HG03469 (cell line): ENCODE data around the gene CDADC1.
"Not testable (repeated sequence)": the region's sequence is repeated elsewhere in the genome, so short reads cannot be mapped to it uniquely, and the experiment has no call there.

Source experiments
- ATAC-seq: cut with Tn5 transposase; IDR thresholded peaks from one replicate; pipeline ENCODE4 v1.9.1; 2021; ENCODE audit warnings: mild to moderate bottlenecking, moderate library complexity, moderate number of reproducible peaks; ENCODE audit not compliant: unreplicated experiment

Gene CDADC1

GRCh38 chr13:49292742-49293486 is 45.2 kb downstream of the CDADC1 start:
- ATAC-seq: no peak

DNA sequence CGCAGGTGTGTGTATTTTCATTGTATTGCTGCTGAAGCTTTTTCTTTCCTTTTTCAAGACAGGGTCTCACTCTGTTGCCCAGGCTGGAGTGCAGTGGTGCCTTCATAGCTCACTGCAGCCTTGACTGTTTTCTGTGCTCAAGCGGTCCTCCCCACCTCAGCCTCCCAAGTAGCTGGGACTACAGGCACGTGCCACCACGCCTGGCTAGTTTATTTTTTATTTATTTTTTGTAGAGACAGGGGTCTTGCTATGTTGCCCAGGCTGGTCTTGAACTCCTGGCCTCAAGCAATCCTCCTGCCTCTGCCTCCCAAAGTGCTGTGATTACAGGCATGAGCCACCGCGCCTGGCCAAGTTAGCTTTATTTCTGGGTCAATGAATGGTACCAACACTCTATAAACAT is 47.0 kb downstream of the CDADC1 start:
- not testable (repeated sequence) for ATAC-seq

DNA sequence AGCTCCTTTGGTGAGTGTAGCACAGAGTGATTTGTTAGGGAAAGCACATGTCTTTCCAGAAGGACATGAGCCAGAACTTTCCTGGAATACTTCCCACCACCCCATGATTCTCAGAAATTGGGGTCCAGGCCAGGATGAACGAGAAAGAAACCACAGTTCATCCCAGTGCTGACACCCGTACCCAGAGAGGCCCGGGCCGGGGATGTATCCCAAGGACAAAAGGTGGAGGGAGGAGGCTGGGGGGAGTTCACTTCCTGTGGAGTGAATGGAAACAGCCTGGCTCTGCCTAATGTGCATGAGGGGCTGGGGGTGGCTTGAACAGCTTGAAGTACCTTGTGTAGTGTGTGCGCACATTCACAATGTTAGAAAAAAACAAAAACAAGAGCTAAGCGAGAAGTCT is 47.5 kb downstream of the CDADC1 start:
- ATAC-seq: no peak

GRCh38 chr13:49296659-49297058 is 48.9 kb downstream of the CDADC1 start:
- no peak for ATAC-seq

DNA sequence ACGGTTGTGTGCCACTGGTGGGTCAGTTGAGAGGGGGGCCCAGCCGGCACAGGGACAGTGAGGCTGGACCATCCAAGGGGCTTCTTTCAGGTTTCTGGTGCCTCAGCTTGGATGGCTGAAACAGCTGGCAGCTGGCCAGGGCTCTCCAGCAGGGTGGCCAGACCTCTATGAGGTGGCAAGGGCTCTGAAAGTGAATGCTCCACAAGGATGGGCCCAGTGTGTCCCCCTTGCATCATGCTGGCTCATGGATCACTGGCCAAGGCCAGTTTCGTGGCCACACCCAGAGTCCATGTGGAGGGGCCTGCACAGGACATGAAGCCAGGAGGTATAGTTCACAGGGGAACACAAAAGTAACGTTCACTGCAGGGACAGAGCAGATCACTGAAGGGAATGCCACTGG is 49.6 kb downstream of the CDADC1 start:
- no peak for ATAC-seq

DNA sequence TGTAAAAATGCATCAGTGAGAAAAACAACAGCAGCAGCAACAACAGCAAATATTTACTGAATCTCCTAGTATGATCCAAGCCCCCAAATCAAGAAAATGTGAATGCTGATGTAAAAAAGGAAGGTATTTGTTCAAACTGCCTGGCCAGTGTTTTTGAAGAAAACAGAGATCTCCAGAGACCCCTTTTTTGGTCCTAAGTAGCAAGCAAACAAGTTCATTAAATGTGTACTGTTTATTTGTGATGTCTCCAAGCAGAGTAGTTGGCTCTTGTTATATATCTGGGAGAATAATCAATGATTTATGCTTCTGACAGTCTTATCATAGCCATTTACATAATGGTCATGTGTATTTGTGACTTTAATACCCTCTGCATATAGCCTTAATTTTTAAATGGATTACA is 50.7 kb downstream of the CDADC1 start:
- ATAC-seq: no peak

DNA sequence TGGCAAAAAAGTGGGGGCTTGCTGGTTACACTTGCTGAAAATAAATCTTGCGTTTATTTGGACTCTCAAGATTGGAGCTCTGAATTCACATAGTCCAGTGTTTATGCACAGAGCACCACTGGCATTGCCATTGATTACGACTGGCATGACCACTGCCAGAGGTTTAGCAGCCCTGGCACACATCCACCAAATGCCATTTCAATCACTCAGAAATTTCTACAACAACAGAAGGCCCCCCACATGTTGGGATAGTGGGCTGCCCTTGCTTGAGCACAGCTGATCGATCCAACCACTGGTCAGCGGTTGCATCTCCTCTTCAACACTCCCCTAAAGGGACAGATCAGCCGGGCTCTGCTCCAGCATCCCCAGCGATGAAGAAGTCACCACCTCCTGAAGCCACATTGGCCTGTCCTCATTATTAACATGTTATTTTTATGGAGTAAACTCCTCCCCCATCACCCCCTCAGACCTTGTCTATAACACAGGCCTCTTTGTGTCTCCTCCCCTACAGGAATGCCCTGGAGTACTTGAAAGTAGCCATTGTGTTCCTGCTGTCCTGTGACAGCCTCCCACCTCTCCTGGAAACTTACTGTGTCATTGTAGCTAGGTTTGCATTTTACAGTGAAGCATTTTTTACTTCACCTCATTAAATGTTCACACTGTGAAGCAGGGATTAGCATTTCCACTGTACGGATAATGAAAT is 51.3 kb downstream of the CDADC1 start:
- no peak for ATAC-seq

DNA sequence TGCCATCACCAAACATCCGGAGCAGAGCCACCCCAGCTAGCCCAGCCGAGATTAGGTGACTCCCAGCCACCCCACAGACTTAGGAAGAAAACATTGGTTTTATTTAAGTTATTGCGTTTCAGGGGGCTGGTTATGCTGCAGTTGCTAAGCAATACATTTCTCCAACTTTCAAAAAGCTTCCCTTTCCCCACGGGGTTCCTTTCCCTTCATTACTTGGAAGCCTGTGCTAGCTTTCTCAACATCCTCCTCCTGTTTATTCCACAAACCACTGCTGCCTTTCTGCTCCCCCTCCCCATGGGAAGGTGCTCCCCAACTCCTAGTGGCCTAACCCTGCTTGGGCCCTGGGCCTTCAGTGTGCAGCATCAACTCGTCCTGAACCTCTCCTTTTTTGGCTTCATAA is 52.6 kb downstream of the CDADC1 start:
- no peak for ATAC-seq

DNA sequence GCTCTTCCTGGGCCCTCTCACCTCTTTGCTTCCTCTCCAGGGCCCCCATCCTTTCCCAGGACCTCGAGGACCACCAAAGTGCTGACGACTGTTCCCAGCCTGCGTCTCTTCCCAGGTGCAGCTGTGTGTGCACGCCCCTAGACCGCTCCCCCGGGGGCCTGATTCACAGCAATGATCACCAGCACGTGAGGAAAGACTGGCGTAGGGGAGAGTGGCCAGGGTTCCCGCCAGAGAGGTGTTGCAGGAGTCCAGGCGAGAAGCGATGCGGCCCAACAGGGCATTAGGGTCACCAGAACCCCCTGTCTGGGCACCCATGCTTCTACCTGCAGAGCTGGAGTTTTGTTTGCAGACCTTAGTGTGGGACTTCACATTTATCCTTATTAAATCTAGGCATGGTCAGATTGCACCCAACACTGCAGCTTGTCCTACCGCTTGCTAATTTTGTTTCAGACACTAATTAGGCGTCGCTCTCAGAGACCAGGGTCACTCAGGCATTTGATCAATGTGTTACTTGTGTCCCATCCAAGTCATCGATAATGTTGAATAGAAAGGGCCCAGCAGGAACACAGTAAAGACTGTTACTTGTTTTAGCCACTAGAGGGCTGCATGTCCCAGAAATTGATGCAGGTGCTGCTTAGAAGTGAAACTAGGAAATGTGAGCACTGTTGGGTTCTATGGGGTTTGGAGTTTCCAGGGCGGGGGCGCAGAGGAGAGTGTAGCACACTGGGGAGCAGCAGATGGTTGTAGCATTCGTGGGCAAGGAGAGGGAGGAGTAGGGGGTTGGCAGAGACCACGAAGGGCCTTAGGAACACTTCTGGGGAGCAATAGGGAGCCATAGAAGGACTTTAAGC is 53.2 kb downstream of the CDADC1 start:
- ATAC-seq: peak; percentile 77

- no peak for ATAC-seq
These were observed 54.5 kb downstream of the CDADC1 start for GRCh38 chr13:49302222-49302621.

- no peak for ATAC-seq
These were observed 55.1 kb downstream of the CDADC1 start for GRCh38 chr13:49302817-49303216.

DNA sequence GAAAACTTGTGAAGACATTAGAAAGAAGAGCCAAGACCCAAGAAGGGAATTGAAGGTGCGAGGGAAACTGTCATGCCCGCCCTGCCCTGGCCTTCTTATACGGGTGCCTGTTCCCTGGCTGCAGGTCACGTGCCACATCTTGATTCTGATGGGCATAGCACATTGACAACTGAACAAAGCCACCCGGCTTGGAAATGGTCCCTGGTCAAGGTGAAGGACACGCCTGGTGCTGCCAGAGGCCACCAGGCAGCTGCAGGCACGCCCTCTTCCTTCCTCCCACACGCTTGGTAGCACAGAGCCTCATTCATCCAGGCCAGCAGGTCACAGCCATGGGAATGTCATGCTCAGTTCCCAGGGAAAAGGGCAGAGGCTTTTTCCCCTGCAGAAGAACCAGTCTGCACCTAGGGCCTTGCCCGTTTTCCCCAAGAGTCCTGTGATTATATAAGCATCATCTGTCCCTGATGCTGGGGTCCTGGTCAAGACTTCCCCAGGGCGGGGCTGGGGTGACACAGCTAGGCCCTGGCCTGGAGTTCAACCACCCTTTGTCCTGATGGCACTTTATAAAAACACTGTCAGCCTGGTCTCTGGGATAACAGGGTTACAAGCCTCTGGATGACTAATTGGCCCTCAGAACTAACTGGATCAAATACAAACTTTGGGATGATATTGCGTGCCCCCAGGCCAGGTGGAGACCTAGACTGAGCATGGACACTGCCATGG is 56.0 kb downstream of the CDADC1 start:
- no peak for ATAC-seq

DNA sequence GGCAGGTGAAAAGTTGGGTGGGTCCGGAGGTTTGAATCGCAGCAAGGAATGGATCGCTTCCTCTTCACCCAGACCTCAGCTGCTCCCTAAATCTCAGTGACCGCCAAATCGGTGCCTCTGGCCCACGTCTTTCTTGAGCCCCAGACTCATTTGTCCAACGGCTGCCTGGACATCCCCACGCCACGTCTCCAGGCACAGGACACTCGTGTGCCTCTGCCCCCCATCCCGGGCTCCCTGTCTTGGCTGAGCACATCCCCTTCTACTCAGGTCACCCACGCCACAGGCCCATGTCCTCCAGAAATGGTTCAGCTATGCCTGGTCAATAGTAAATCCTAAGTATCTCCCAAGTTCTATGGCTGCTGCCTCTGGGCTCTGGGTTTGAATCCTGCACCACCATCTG is 56.6 kb downstream of the CDADC1 start:
- ATAC-seq: no peak

DNA sequence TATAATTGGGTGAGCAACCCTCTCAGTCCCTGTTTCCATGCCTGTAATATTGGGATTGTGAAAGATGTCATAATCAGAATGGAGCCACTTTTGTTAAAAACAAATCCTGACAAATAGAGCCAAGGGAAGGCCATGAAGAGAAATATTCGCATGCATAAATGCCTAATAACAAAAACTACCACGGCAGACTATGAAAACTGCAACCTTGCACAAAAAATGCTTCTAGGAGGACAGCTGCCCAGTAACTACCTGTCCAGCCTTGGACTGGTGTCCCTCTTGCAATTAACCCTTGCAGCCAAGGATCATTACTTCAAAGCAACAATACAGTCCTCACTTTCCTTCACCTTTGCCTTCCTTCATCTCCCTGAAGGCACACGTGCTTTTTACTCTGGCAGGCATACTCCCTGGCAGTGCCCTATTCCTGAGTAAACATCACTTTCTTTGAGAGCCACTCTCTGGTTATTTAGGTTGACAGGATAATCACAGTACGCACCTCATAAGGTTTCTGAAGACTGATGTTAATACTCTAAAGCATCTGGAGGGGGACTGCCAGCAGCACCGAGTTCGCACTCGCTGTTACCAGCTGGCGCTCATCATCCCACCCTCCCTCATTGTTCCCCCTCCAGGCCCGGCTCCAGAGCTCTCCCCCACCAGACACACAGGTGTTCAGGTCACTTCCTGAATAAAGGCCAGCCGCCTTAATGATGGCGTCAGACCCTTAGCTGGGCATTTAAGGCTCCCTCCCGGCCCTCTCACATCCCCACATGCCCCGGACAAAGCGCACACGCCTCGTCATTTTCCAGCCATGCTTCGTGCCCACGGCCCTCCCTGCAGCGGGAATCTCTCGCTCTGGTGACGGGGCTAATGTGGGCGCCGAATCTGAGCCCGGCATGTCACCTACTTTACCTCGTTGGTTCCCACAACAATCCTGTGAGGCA is 57.3 kb downstream of the CDADC1 start:
- ATAC-seq: no peak

GRCh38 chr13:49305792-49306425 is 58.2 kb downstream of the CDADC1 start:
- ATAC-seq: no peak

DNA sequence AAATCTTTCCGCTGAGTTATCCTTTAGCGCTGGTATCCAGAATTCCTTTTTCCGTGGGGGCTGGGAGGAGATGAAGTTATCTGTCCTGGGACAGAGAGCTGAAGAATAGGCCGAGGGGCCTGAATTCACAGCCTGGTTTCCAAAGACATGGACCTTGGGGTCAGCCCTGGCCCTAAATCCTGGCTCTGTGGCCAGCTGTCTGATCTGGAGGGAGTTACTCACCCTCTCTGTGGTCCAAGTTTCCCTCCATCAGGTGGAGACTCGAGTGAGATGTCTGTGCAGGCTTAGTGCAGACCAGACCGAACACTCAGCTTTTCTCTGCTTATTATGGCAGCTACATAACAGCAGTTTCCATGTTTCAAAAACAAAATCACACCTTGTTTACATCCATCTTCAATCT is 59.6 kb downstream of the CDADC1 start:
- ATAC-seq: no peak

DNA sequence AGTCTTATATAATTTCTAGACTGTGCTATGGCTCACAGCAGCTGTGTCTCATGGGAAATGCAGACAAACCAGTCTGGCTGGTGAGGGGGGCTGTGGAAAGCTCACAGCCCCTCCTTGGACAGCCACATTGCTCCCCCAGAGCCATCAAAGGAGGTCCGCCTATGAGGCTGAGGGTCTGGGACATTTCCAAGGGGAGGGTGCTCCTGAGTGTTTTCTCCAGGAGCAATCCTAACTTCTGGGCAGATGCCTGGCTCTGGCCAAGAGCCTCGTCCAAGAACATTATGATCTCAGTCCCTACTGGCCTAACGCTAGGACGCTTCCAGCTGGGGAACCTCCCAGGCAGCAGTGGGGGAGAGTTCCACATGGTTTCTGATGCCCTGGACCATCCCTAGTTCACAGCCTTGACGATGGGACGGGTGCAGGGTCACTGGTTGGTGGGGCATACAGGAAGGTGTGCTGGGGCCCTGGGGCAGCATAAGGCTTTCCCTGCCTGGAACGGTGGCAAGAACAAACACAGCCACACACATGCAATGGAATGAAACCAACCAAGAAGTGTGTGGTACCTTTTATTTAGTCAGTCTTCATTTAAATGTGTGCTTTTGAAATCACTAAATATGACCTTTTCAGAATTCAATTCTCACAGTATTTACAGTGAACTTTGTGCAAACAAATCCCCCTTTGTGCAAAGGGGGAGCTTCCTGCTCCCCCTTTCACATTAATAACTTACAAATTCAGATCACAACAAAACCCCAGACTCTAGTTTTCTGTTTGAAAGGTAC is 60.6 kb downstream of the CDADC1 start:
- no peak for ATAC-seq

- ATAC-seq: no peak
These were observed 61.2 kb downstream of the CDADC1 start for GRCh38 chr13:49308921-49309408.
